GM18907 (cell line): ENCODE results near the gene MEI1.
A peak's percentile ranks its signal among the peaks of the same experiment; 100 is the strongest.
"Not testable (repeated sequence)": the region's sequence is repeated elsewhere in the genome, so short reads cannot be mapped to it uniquely, and the experiment has no call there.

Experiments used
- ATAC-seq: cut with Tn5 transposase; IDR thresholded peaks from one replicate; pipeline ENCODE4 v1.9.1; 2021; ENCODE audit warnings: mild to moderate bottlenecking, moderate library complexity; ENCODE audit not compliant: unreplicated experiment

The MEI1 gene

DNA sequence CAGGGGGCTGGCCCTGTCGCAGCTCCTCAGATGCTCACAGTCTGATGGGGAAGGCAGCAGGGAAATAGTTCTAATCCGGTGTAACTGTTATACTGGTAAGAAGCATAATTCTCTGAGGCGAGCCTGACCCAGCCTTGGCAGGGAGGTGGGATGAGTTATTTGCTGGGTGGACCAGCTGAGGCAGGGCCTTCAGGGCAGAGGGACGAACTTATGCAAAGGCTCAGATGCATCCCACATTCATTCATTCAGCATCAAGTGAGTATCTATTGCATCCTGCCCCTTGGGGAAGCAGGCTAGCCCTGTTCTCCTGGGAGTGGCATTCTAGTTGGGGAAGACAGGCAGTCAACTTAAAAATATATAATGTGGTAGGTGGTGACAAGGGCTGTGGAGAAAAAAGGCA lies 120.0 kb downstream of the MEI1 start:
- ATAC-seq, result no peak

DNA sequence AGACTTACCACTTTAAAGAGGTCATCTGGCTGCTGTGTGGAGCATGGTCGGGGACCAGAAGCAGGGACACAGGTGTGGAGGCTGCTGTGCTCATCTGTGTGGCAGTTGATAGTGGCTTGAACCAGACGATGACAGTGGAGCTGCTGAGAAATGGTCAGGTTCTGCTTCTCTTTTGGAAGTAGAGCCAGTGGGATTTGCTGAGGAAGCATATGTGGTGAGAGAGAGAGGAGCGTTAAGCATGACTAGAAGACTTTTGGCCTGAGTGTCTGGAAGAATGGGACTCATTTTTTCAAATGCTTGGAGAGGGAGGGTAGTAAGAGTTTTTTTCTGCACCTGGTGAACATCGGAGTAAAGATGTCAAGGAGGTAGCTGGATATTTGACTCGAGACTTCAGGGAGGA lies 121.1 kb downstream of the MEI1 start:
- ATAC-seq, result no peak

DNA sequence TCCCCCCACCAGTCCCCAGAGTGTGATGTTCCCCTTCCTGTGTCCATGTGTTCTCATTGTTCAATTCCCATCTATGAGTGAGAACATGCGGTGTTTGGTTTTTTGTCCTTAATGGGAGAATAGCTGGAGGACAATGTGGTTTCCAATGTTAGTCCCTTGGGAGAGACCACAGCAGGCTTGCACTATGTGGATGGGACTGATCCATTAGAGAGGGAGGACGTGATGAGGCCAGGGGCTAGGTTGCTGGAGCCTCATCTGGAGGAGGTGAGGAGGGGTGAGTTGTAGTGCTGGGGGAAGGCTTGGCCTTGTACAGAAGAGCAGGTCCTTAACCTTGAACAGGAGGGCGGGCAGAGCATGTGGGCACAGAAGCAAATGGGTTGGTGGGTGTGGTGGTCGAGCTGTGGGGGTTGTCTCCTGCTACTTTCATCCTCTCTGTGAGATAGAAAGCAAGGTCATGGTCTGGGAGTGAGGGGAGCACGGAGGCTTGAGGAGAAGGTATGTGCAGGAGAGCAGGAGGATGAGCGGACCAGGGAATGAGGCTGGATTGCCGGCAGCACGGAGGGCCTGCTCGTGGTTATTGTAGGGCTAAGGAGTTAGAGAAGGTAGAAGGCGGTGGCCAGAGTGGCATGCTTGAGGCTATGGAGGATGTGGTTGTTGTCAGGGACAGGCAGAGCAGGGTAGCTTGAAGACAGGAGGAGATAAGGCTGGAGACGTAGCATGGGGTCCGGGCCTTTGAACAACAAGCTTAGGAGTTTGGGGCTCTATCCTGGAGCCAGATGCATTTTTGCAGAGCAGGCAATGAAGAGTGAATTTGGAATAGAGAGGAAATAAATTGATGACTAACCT lies 122.4 kb downstream of the MEI1 start:
- ATAC-seq, result no peak

DNA sequence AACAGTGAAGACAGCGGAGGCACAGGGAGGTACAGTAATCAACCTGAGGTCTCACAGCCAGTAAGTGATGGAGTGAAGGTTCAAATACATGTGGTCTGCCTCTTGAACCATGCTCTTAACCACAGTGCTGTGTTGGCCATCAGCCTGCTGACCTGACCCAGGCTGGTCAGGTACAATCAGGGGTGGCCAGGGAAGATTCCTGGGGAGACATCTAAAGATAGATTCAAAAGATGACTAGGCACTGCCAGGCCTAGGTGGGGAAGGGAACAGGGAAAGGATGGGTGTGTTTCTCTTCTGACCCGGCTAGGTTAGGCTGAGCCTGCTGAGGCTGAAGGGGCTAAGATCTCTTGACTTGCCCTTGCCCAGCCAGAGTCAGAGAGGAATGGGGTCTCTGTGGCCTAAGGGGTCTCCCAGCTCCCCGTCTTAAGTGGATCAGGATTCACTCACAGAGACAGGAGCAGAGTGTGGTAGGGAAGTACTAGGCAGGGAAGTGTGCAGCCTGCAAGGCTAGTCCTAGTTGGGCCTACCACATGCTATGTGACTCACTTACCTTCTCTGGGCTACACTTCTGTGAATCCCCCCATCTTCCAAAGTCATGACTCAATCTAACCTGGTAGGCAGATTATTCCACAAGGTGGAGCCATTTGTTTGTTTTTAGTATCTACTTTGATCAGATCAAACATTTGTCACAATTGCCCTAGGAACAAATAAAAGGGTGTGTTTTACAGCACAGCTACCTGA lies 123.2 kb downstream of the MEI1 start:
- no peak for ATAC-seq

DNA sequence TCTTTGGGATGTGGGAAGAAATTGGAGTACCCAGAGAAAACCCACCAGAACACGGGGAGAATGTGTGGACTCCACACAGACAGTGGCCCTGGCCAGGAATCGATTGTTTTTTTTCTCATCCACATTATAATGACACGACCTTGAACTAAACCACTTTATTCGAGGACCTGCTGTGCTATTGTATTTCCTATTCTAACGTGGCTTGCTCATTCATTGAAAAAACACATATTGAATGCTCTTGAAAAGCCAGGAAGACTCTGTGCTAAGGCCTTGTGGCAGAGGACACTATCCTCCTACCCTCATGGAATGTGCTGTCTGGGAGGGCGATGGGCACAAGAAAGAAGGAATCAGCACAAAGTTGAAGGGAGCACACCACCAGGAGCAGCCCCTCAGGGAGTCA lies 124.5 kb downstream of the MEI1 start:
- ATAC-seq, result no peak

DNA sequence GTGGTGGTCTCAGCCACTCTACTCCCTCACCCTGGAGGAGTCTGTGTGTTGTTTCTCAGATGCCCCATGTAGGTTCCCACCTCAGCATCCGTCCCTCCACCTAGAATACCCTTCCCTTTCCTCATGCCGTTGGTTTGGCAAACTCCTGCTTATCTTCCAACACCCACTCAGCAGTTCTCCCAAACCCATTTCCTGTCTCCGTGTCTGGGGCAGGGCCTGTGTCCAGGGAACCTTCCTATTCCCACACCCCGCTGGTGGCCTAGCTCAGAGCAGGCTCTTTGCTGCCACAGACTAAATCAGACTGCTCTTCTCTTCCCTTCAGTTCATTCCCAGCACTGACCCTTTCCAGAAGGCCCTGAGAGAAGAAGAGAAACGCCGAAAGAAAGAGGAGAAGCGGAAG lies 126.1 kb downstream of the MEI1 start:
- no peak for ATAC-seq

DNA sequence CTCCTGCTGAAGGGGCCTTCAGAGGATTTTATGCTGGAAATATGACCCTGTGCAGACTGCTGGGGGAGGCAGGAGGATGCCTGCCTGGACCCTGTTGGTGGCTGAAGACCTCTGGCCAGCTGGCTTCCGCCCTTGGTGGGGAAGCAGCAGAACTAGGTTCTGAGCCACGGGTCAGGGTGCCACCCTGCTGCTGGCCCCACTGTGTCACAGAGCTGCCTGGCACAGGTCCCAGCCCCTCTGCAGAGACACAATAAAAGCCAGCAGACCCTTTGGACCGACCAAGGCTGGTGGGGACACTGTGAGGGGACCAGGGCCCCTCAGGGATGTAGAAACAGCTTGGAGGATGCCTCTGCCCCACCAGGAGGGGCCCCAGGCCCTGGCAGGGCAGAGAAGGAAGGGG lies 126.7 kb downstream of the MEI1 start:
- no peak for ATAC-seq

DNA sequence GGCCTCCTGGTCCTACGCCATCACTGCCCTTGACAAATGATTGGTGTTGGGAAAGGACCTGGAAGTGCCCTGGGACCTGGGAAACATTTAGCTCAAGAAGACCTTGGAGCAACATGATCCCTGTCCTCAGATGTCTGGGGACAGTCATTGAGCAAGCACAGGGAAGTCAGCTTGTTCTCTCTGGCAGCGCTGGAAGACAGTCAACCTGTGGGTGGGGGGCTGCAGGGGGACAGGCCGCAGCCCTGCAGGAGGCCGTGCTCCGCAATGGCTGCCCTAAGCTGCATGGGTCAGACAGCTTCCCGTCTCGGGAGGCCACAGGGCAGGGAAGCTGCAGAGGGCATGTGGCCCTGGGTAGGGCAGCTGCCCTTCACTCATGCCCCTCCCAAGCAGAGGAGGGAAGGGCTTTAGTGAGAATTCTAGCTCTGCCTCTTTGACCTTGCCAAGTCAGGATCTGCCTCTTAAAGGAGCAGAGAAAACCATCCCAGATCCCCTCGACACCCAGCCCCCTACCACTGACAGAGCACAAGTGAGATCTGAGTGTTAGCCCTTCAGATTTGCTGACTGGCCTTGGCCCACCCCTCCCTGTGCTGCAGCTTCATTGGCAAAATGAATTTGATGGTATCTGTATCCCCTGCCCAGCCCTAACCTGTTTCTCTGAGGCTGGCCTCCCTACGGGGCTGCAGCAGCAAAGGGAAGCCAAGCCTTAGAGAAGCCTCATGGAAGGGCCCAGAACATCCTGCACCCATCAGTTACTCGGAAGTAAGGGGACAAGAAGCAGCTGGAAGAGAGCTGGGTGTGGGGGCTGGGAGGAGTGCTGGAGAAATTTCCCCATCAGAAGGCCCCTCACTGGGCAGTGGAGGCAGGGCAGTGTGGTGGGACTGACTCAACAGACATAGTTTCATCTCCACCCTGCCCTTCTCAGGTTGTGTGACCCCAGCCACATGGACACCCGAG lies 127.4 kb downstream of the MEI1 start:
- ATAC-seq, result no peak

DNA sequence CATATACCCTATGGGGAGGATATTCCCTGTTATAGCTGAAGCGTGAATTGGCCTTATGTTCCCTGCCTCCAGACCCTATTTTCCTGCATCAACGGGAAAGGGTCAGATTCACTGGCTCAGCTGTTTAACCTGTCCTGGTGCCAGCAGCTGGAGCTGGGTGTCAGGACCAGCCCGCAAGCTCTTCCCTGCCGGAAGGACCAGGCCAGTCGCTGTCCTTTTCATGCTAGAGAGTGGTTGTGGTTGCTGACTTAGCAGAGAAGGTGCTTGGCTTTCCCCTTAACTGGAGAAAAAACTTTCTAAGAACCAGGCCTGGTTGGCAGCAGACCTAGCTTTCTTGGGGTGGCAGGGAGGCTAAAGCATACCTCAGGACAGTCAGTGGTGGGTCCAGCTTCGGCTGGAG lies 128.4 kb downstream of the MEI1 start:
- no peak for ATAC-seq

DNA sequence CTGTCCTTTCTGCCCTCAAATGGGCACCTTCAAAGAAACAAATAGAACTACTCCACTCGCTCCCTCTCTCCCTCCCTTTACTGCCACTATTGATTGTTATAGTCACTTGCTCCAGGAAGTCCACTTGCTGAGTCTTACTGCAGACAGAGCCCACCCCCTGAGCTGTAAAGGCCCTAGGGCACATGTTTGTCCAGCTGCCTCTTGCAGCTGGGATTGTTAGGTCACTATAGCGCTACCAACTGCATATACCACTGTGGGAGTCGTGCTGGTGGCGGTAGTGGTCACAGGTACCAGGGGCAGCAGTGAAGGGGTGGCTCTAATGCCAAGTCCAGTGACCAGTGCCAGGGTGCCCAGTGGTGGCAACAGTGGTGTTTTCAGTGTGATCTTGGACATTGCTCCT lies 129.2 kb downstream of the MEI1 start:
- ATAC-seq, result no peak

DNA sequence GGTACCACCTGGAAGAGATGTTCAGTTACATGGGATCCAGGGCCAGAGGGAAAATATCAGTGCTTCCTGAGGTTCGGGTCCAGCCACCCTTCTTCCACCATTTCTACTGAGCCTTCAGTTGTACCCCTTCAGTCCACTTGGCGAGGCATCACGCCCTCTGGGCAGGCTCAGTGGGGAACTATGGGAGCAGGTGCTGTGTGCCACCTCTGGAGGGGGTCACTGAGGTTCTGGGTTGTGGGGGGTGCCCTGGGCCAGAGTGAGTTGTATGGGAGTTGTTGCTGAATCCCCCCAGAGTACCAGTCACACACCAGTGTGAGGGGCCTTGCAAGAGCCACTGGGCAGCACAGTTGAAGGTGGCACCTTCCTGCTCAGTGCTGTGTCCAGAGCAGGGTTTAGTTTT lies 130.9 kb downstream of the MEI1 start:
- no peak for ATAC-seq

DNA sequence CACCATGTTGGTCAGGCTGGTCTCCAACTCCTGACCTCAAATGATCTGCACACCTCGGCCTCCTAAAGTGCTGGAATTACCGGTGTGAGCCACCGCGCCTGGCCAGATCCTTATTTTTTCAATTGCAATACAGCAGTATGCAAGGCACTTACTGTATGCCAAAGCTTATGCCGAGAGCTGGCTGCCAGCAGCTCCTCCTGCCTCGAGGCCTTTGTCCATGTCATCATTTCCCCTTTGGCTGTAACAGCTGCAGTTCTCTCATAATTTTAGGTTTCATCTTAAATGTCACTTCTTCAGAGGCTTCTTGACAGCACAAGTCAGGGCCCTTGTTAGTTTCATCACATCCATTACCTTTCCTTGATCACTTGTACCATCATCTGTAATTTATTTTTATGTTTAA lies 132.1 kb downstream of the MEI1 start:
- ATAC-seq, result no peak

DNA sequence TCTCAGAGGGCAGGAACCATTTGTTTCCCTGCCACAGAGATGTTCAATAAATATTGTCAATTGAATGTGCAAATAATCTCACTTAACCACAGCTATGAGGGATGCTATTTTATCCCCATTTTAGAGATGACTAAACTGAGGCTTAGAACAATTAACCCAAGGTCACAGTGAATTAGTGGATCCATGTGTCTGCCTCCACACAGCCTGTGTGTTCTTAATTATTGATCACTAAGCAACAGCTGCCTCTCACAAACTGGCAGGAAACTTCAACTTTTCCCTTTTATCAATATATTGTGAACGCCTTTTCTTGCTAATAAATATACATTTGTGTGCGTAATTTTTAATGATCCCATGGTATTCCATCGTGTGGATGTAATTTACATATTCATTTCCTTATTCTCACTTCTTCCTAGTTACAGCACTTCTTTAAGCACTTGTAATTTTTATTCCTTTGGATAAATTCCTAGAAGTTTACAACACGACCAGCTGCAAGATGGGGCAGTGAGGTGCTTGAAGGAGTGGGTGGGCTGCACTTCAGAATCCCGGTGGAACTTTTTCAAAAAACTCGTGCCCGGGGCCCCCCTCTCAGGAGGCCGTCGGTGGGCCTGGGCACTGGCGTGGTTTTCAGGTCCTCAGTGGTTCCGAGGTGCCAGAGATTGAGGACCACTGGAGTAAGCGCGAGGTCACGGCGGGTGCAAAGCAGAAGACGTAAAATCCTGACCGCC lies 132.7 kb downstream of the MEI1 start:
- no peak for ATAC-seq

DNA sequence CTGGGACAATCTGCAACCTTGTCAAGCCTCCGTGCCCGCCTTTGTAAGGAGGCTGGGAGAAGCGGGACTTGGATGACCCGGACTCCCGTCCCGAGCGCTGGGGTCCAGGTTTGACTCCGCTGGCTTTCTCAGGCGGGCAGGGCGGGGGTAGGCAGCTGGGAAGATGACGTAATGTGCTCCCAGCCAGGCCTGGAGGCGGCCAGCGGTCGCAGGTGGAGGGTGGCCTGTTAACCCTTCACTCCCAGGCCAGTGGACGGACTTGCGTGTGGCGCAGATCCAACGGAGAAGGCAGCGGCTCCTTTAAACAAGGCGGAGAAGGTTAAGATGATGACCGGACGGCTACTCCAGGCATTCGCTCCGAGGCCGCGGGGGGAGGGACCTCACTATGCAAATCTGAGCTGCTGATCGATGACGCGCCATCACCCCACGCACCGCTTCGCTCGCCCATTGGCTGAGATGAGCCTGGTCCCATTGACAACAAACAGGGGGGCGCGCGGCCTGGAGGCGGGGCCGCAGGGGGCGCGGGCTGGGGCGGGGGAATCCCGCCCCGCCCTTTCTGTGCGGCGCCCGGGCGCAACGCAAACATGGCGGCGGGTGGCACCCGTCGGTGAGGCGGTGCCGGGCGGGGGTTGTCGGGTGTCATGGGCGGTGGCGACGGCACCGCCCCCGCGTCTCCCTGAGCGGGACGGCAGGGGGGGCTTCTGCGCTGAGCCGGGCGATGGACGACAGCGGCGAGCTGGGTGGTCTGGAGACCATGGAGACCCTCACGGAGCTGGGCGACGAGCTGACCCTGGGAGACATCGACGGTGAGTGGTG lies 133.5 kb downstream of the MEI1 start, which contains the start of gene SREBF2:
SREBF2 (plus strand) TSS at position 553 of the 816 bp plus-strand sequence; CDS start at position 719, 166 bp downstream.
- peak; percentile 84 for ATAC-seq

DNA sequence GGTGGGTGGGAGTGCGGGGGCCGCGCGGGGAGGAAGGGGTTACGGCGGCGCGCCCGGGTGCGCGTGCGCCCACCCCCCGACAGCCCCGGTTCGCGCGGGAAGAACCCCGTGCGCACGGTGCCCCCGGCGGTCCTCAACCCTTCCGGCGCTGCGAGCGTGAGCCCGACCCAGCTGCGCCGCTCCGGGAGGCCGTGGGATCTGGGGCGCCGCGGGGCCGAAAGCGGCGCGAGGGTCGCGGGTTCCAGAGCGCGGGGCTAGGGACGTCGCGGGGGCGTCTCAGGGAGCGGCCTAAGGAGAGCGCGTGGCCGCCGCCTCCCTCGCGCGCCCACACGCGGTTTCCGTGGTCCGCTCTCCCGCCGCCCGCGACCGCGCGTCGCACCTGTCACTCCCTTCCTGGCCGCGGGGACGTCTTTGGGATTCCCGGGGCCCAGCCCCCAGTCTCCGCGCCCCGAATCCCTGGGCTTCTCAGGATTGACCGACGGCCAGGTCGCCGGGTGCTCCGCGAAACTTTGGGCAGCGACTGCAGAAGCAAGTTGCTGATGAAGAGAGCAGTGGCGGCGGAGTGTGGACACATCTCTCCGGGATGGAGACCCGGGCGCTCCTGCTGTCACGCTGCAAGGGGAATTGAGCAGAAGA lies 134.2 kb downstream of the MEI1 start:
- ATAC-seq, result peak; percentile 22

DNA sequence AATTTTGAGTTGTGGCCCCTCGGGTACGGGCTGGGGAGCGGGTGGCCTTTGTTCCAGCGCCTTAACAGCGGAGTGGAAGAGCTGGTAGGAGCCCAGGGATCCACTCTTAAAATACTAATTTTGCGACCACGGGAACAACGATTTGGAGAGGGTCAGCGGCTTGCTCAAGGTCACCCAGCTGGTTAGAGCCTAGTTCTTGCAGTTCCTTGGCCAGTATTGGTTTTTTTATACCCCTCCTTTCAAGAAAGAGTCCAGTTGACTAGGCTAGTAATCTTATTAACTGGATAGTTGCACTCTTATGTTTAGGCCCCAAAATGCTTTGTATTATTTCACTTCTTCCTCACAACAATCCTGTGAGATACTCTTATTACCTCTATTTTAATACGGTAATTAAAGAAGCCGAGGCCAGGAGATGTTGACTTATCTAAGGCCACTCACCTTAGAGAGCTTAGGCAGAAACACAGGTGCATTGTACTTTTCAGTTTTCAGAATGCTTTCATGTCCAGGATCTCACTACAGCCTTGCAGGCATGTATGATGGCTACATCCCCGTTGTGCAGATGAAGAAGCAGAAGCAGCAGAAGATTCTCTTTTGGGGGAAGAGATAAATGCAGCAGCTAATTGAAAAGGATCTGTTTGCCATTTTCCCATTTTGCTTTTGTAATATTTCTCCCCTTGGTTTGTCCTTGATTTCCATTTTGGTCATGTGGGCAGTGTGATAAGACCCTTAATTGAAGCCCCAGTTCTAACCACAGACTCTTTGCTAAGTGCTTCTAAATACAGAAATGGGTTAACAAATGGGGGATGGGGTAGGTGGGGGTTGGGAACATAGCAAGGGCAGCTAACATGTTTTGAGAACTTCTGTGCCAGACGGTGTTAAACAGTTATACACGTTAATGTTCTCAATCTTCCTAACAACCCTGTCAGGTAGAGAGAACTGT lies 135.0 kb downstream of the MEI1 start:
- no peak for ATAC-seq

DNA sequence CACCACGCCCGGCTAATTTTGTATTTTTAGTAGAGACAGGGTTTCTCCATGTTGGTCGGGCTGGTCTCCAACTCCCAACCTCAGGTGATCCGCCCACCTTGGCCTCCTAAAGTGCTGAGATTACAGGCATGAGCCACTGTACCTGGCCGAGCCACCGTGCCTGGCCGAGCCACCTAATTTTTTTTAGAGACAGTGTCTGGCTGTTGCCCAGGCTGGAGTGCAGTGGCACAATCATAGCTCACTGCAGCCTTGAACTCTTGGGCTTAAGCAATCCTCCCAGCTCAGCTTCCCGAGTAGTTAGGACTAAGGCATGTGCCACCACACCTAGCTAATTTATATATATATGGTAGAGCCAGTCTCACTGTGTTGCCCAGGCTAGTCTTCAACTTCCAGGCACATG lies 136.2 kb downstream of the MEI1 start:
- ATAC-seq, result not testable (repeated sequence)

DNA sequence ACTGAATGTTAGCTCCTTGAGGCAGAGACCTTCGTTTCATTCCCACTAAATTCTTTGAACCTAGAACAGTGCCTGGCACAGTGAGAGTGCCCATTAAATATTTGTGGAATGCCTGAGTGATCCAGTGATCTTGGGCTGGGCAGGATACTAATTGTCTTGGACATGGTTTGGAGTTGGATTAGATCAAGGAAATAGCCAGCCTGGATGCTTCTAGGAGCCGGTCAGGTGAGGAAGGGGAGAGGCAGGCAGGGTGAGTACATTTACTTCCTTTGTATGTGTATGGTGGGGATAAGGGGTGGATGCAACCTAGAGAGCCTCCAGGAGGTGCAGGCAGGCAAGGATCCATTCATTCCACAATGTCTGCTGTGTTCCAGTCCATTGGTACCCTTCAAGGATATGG lies 137.2 kb downstream of the MEI1 start:
- ATAC-seq, result no peak
